ENCODE measurements around the gene AKR1C8. TPM values are rescaled to one million over a fixed set of nuclear protein-coding genes. Genes with fewer than 3 reads are reported as not detected.

Gene AKR1C8
- total and polyA plus RNA-seq, 10 of the 15 experiments (the other 5 are each of a cell fraction or from before 2014, with no cell fraction given) = 0.18 TPM; not detected in 9

- H3K4me1 ChIP-seq (ENCODE audit: control insufficient read depth, insufficient read depth, low read length) = no peaks in the 10 kb centered on the region
- intact Hi-C loops (cut with micrococcal nuclease; ENCODE audit: unreplicated experiment) (no loop called here), in situ Hi-C loops (cut with MboI) (no loop called here)
- no peaks in the 10 kb centered on the region for H3K79me2 ChIP-seq (ENCODE audit: control insufficient read depth, insufficient read depth, low read length)
- POLR2A ChIA-PET = no interaction called here
- no peak overlapping the region for H3K27ac ChIP-seq (ENCODE audit: control insufficient read depth, insufficient read depth)
- no TSS peak for BruUV-seq (replicated peaks)
- H3K9ac ChIP-seq (ENCODE audit: control insufficient read depth, insufficient read depth, low read length) = no peak overlapping the region
- FAIRE-seq = no peak
- H4K20me1 ChIP-seq (ENCODE audit: control insufficient read depth, insufficient read depth) = no peaks in the 10 kb centered on the region
- DNase-seq (ENCODE audit: low read depth, low spot score) = no peak
- no peak overlapping the region for H3K4me2 ChIP-seq (ENCODE audit: control insufficient read depth, insufficient read depth)
- RAD21 ChIA-PET (ENCODE audit: unreplicated experiment) = no interaction called here
- H3K27me3 ChIP-seq (replicated peaks in 1 of 2; ENCODE audit: control insufficient read depth in 2 of 2, insufficient read depth in 2 of 2, low read length in 1 of 2) = no peaks in the 10 kb centered on the region
- ATAC-seq = no peak
- TF ChIP-seq, protein P1, sequence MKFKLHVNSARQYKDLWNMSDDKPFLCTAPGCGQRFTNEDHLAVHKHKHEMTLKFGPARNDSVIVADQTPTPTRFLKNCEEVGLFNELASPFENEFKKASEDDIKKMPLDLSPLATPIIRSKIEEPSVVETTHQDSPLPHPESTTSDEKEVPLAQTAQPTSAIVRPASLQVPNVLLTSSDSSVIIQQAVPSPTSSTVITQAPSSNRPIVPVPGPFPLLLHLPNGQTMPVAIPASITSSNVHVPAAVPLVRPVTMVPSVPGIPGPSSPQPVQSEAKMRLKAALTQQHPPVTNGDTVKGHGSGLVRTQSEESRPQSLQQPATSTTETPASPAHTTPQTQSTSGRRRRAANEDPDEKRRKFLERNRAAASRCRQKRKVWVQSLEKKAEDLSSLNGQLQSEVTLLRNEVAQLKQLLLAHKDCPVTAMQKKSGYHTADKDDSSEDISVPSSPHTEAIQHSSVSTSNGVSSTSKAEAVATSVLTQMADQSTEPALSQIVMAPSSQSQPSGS (IDR thresholded peaks at IDR 0.05; ENCODE audit: low read length) = no peak
- TF ChIP-seq HCFC1 (IDR thresholded peaks at IDR 0.05; ENCODE audit: low read length) = no peak
- no peak for TF ChIP-seq NFYB (IDR thresholded peaks at IDR 0.05; ENCODE audit: insufficient read depth, low read depth, low read length)
- no peak for TF ChIP-seq BCL3 (IDR thresholded peaks at IDR 0.05; ENCODE audit: borderline replicate concordance, insufficient read depth, low read depth, low read length, poor library complexity, severe bottlenecking)
- no peak for TF ChIP-seq CTCF (IDR thresholded peaks at IDR 0.05 in 2 of 3, conservative IDR thresholded peaks at IDR 0.05 in 1 of 3; ENCODE audit: control insufficient read depth in 2 of 3, extremely low read depth in 1 of 3, insufficient read depth in 1 of 3, low read depth in 3 of 3, low read length in 3 of 3)
- no peak for TF ChIP-seq SREBF1 (IDR thresholded peaks at IDR 0.05; ENCODE audit: low read length)
- TF ChIP-seq RAD51 (IDR thresholded peaks at IDR 0.05) = no peak
- TF ChIP-seq TCF3 (IDR thresholded peaks at IDR 0.05; ENCODE audit: borderline replicate concordance, insufficient read depth, low read depth, low read length) = no peak
- no peak for TF ChIP-seq CREM (IDR thresholded peaks at IDR 0.05; ENCODE audit: low read depth)
- TF ChIP-seq ATF7 (IDR thresholded peaks at IDR 0.05; ENCODE audit: low read depth) = no peak
- TF ChIP-seq RB1 (IDR thresholded peaks at IDR 0.05; ENCODE audit: borderline replicate concordance) = no peak
- no peak for TF ChIP-seq NBN (IDR thresholded peaks at IDR 0.05)
- SMC1A ChIA-PET (ENCODE audit: uncharacterized antibody, unreplicated experiment) = no interaction called here
- H3K36me3 ChIP-seq (ENCODE audit: control insufficient read depth in 2 of 2, insufficient read depth in 2 of 2, low read length in 1 of 2) = no peaks in the 10 kb centered on the region
- no peaks in the 10 kb centered on the region; the same call in 2 of the 3 replicates for H3K9me3 ChIP-seq (replicated peaks; ENCODE audit: control insufficient read depth, insufficient read depth, low read length)
- H2AFZ ChIP-seq (ENCODE audit: control insufficient read depth, low read depth, low read length) = no peak overlapping the region
- H3K4me3 ChIP-seq = no peak overlapping the region
- WGBS (ENCODE audit: insufficient coverage, insufficient replicate concordance, low lambda C conversion rate, missing lambda C conversion rate) = 48% methylated on average over 1 of the region's 1 CpG
- CTCF ChIA-PET = no interaction called here
These were observed 48.4 kb downstream of the AKR1C8 start for GRCh38 chr10:5136468-5137087.

Measured in GM12878 (cell line).